Measurements from ENCODE around the gene LYSMD4. TPM values are rescaled to one million over a fixed set of nuclear protein-coding genes. Genes with fewer than 3 reads are reported as not detected.
"Not testable (repeated sequence)": the region's sequence is repeated elsewhere in the genome, so short reads cannot be mapped to it uniquely, and the experiment has no call there.

The LYSMD4 gene
- total RNA-seq, 1 experiment from 2014 or later: 15.9 TPM

DNA sequence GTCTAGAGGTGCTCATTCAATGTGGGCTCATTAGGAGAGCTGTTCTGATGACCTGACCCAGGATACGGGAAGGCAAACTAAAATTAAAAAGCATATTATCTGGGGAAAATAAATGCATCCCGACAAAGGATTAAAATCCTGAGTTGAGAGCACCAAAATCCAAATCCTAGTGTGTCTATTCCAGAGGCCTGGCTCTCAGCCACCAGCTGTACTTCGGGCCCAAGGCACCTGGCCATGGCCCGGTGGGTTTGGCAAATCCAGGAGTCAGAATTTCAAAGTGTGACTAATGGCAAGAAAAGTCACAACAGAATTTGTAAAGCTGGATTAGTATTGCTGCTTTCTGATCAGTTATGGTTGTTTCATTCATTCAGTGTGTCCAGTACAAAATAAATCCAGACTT lies 2.6 kb upstream of the LYSMD4 start:
- DNase-seq: no peak
- POLR2A ChIA-PET: no interaction called here
- no peak overlapping the region for H3K4me3 ChIP-seq (ENCODE audit: low read depth, low read length)
- no peak overlapping the region for H3K4me3 Mint-ChIP-seq (ENCODE audit: unreplicated experiment)
- no peaks in the 10 kb centered on the region for H3K9me3 Mint-ChIP-seq (ENCODE audit: unreplicated experiment)
- no peak overlapping the region for H3K27ac Mint-ChIP-seq (ENCODE audit: unreplicated experiment)
- peaks cover 8% of the 10 kb centered on the region; the same call in 1 of the 2 replicates for H3K4me1 ChIP-seq
- H3K9me3 ChIP-seq: no peaks in the 10 kb centered on the region
- H3K36me3 ChIP-seq (ENCODE audit: control insufficient read depth, insufficient read depth, low read length): no peaks in the 10 kb centered on the region
- no peaks in the 10 kb centered on the region for H3K4me1 Mint-ChIP-seq (ENCODE audit: low read depth, unreplicated experiment)
- H3K27me3 Mint-ChIP-seq (ENCODE audit: insufficient read depth, unreplicated experiment): no peaks in the 10 kb centered on the region
- no peaks in the 10 kb centered on the region for H3K27me3 ChIP-seq (replicated peaks; ENCODE audit: control insufficient read depth, insufficient read depth, low read length)
- no TSS peak for BruUV-seq (replicated peaks)
- CTCF ChIA-PET: interaction anchor here (1.3 kb wide), 1 partner anchor 20 kb away, joined by 3 read pairs; no protein-coding TSS in a partner anchor
- no peaks in the 10 kb centered on the region for H3K36me3 Mint-ChIP-seq (ENCODE audit: insufficient read depth, unreplicated experiment)
- TF ChIP-seq, protein P1, sequence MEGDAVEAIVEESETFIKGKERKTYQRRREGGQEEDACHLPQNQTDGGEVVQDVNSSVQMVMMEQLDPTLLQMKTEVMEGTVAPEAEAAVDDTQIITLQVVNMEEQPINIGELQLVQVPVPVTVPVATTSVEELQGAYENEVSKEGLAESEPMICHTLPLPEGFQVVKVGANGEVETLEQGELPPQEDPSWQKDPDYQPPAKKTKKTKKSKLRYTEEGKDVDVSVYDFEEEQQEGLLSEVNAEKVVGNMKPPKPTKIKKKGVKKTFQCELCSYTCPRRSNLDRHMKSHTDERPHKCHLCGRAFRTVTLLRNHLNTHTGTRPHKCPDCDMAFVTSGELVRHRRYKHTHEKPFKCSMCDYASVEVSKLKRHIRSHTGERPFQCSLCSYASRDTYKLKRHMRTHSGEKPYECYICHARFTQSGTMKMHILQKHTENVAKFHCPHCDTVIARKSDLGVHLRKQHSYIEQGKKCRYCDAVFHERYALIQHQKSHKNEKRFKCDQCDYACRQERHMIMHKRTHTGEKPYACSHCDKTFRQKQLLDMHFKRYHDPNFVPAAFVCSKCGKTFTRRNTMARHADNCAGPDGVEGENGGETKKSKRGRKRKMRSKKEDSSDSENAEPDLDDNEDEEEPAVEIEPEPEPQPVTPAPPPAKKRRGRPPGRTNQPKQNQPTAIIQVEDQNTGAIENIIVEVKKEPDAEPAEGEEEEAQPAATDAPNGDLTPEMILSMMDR (IDR thresholded peaks at IDR 0.05; ENCODE audit: insufficient read depth in 1 of 2, low read depth in 1 of 2, low read length in 1 of 2, severe bottlenecking in 1 of 2, unreplicated experiment in 1 of 2): no peak
- intact Hi-C loops (cut with micrococcal nuclease; ENCODE audit: unreplicated experiment): no loop called here

DNA sequence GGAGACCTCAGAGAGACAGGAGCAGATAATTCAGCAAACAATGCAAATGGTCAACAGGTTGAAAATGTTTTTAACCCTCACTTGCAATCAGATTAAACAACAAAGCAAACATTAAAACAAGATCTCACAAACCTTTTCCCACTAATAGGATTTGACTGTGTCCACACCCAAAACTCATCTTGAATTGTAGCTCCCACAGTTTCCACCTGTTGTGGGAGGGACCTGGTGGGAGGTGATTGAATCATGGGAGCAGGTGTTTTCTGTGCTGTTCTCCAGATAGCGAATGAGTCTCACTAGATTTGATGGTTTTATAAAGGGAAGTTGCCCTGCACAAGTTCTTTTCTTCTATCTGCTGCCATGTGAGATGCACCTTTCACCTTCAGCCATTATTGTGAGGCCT lies 1.3 kb upstream of the LYSMD4 start:
- Mint-ChIP-seq H3K36me3 (ENCODE audit: insufficient read depth, unreplicated experiment) (no peaks in the 10 kb centered on the region), H3K27me3 (ENCODE audit: insufficient read depth, unreplicated experiment) (no peaks in the 10 kb centered on the region), H3K27ac (ENCODE audit: unreplicated experiment) (no peak overlapping the region), H3K4me3 (ENCODE audit: unreplicated experiment) (peak overlapping the region; percentile 47), H3K9me3 (ENCODE audit: unreplicated experiment) (no peaks in the 10 kb centered on the region), H3K4me1 (ENCODE audit: low read depth, unreplicated experiment) (no peaks in the 10 kb centered on the region)
- Histone ChIP-seq H3K36me3 (ENCODE audit: control insufficient read depth, insufficient read depth, low read length) (no peaks in the 10 kb centered on the region), H3K4me1 (peaks cover 8% of the 10 kb centered on the region; the same call in 1 of the 2 replicates), H3K4me3 (ENCODE audit: low read depth, low read length) (no peak overlapping the region), H3K9me3 (no peaks in the 10 kb centered on the region), H3K27me3 (replicated peaks; ENCODE audit: control insufficient read depth, insufficient read depth, low read length) (no peaks in the 10 kb centered on the region)
- ChIA-PET CTCF (no interaction called here), POLR2A (no interaction called here)
- no TSS peak for BruUV-seq (replicated peaks)
- intact Hi-C loops (cut with micrococcal nuclease; ENCODE audit: unreplicated experiment): loop anchor here (5.0 kb wide), 1 partner anchor 167 kb away; the partner anchor contains the start of gene MEF2A
- TF ChIP-seq, protein P1 (IDR thresholded peaks at IDR 0.05; ENCODE audit: insufficient read depth in 1 of 2, low read depth in 1 of 2, low read length in 1 of 2, severe bottlenecking in 1 of 2, unreplicated experiment in 1 of 2): no peak
- no peak for DNase-seq

DNA sequence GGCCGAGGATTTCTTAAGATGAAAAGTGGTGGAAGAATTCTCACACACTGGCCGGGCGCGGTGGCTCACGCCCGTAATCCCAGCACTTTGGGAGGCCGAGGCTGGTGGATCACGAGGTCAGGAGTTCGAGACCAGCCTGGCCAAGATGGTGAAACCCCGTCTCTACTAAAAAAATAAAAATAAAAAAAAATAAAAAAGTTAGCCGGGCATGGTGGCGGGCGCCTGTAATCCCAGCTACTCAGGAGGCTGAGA lies 729 bp upstream of the LYSMD4 start:
- DNase-seq: not testable (repeated sequence)

More for the DNA sequence above, 729 bp upstream of the LYSMD4 start:
- H3K36me3 ChIP-seq (ENCODE audit: control insufficient read depth, insufficient read depth, low read length); H3K4me1 Mint-ChIP-seq (ENCODE audit: low read depth, unreplicated experiment); H3K9me3 Mint-ChIP-seq (ENCODE audit: unreplicated experiment); H3K27me3 ChIP-seq (replicated peaks; ENCODE audit: control insufficient read depth, insufficient read depth, low read length); POLR2A ChIA-PET; H3K27me3 Mint-ChIP-seq (ENCODE audit: insufficient read depth, unreplicated experiment); H3K36me3 Mint-ChIP-seq (ENCODE audit: insufficient read depth, unreplicated experiment); H3K9me3 ChIP-seq; BruUV-seq (replicated peaks); H3K4me1 ChIP-seq: not testable (repeated sequence)
- CTCF ChIA-PET: interaction anchor here (0.6 to 2.0 kb wide), 6 partner anchors 20 to 711 kb away, joined by 4 to 38 read pairs (median 6); no protein-coding TSS in a partner anchor
- H3K4me3 ChIP-seq (ENCODE audit: low read depth, low read length): peak overlapping the region; percentile 38
- peak overlapping the region; percentile 96 for H3K27ac Mint-ChIP-seq (ENCODE audit: unreplicated experiment)
- peak overlapping the region; percentile 85 for H3K4me3 Mint-ChIP-seq (ENCODE audit: unreplicated experiment)
- intact Hi-C loops (cut with micrococcal nuclease; ENCODE audit: unreplicated experiment): loop anchor here (5.0 kb wide), 1 partner anchor 167 kb away; the partner anchor contains the start of gene MEF2A

Measured in Caco-2 (cell line).